ENCODE results near the gene NFX1. TPM values are rescaled to one million over a fixed set of nuclear protein-coding genes. Genes with fewer than 3 reads are reported as not detected.
A peak's percentile ranks its signal among the peaks of the same experiment; 100 is the strongest.

The NFX1 gene
- polyA plus RNA-seq, 3 donors: 4.3 to 26.3 (median 8.1) TPM

GRCh38 chr9:33329117-33329563, 38.8 kb downstream of the NFX1 start:
- intact Hi-C loops (cut with micrococcal nuclease): no loop called here
- no peak overlapping the region for H3K4me3 ChIP-seq (replicated peaks in 1 of 3; ENCODE audit: low read depth in 2 of 3, low read length in 3 of 3)
- no peaks in the 10 kb centered on the region for H4K20me1 ChIP-seq (ENCODE audit: insufficient read depth, low read length)
- no peak overlapping the region for H2AFZ ChIP-seq (ENCODE audit: insufficient read depth, low read depth, low read length, poor library complexity, severe bottlenecking)
- H3K36me3 ChIP-seq (replicated peaks in 1 of 2; ENCODE audit: control insufficient read depth in 1 of 2, insufficient read depth in 2 of 2, low read length in 2 of 2): peaks cover 66 to 90% of the 10 kb centered on the region in 2 donors
- Mint-ChIP-seq H3K27ac (peak overlapping the region in 1 of 7 donors; percentile 79), H3K4me3 (no peak overlapping the region), H3K27me3 (ENCODE audit: low read depth in 3 of 3) (peaks cover 0 to 2% (median 0%) of the 10 kb centered on the region in 3 donors), H3K36me3 (peaks cover 71 to 88% of the 10 kb centered on the region in 2 donors), H3K9me3 (no peaks in the 10 kb centered on the region), H3K4me1 (no peaks in the 10 kb centered on the region)
- H3K9me3 ChIP-seq (replicated peaks in 1 of 2; ENCODE audit: control insufficient read depth in 1 of 2, insufficient read depth in 1 of 2, low read length in 2 of 2): no peaks in the 10 kb centered on the region
- no peaks in the 10 kb centered on the region for H3K79me2 ChIP-seq (ENCODE audit: insufficient read depth, low read length)
- no peak overlapping the region for H3K4me2 ChIP-seq (replicated peaks; ENCODE audit: extremely low read depth, low read length, poor library complexity, severe bottlenecking)
- H3K4me1 ChIP-seq (ENCODE audit: control insufficient read depth in 1 of 2, insufficient read depth in 2 of 2, low read length in 2 of 2): no peaks in the 10 kb centered on the region
- H3K27ac ChIP-seq (ENCODE audit: low read depth in 1 of 2, low read length in 2 of 2): no peak overlapping the region
- no peak for DNase-seq
- H3K27me3 ChIP-seq (ENCODE audit: control insufficient read depth in 2 of 2, insufficient read depth in 2 of 2, low read length in 2 of 2): no peaks in the 10 kb centered on the region
- no peak for TF ChIP-seq CTCF (IDR thresholded peaks at IDR 0.05)
- H3K9ac ChIP-seq (ENCODE audit: insufficient read depth, low read length, poor library complexity, severe bottlenecking): no peak overlapping the region
- WGBS (ENCODE audit: insufficient coverage): 72% methylated on average over 3 of the region's 4 CpGs

GRCh38 chr9:33329979-33330378, 39.7 kb downstream of the NFX1 start:
- intact Hi-C loops (cut with micrococcal nuclease): no loop called here
- WGBS (ENCODE audit: insufficient coverage): 100% methylated on average over 2 of the region's 5 CpGs
- peaks cover 70 to 92% of the 10 kb centered on the region in 2 donors for H3K36me3 ChIP-seq (replicated peaks in 1 of 2; ENCODE audit: control insufficient read depth in 1 of 2, insufficient read depth in 2 of 2, low read length in 2 of 2)
- no peak overlapping the region for H3K4me2 ChIP-seq (replicated peaks; ENCODE audit: extremely low read depth, low read length, poor library complexity, severe bottlenecking)
- H2AFZ ChIP-seq (ENCODE audit: insufficient read depth, low read depth, low read length, poor library complexity, severe bottlenecking): no peak overlapping the region
- H4K20me1 ChIP-seq (ENCODE audit: insufficient read depth, low read length): no peaks in the 10 kb centered on the region
- H3K27ac ChIP-seq (ENCODE audit: low read depth in 1 of 2, low read length in 2 of 2): no peak overlapping the region
- Mint-ChIP-seq H3K4me3 (no peak overlapping the region), H3K27ac (no peak overlapping the region), H3K27me3 (ENCODE audit: low read depth in 3 of 3) (peaks cover 0 to 2% (median 0%) of the 10 kb centered on the region in 3 donors), H3K9me3 (no peaks in the 10 kb centered on the region), H3K4me1 (no peaks in the 10 kb centered on the region), H3K36me3 (peaks cover 70 to 87% of the 10 kb centered on the region in 2 donors)
- H3K27me3 ChIP-seq (ENCODE audit: control insufficient read depth in 2 of 2, insufficient read depth in 2 of 2, low read length in 2 of 2): no peaks in the 10 kb centered on the region
- H3K4me1 ChIP-seq (ENCODE audit: control insufficient read depth in 1 of 2, insufficient read depth in 2 of 2, low read length in 2 of 2): no peaks in the 10 kb centered on the region
- no peak for TF ChIP-seq CTCF (IDR thresholded peaks at IDR 0.05)
- no peaks in the 10 kb centered on the region for H3K79me2 ChIP-seq (ENCODE audit: insufficient read depth, low read length)
- no peak overlapping the region for H3K4me3 ChIP-seq (replicated peaks in 1 of 3; ENCODE audit: low read depth in 2 of 3, low read length in 3 of 3)
- no peaks in the 10 kb centered on the region for H3K9me3 ChIP-seq (replicated peaks in 1 of 2; ENCODE audit: control insufficient read depth in 1 of 2, insufficient read depth in 1 of 2, low read length in 2 of 2)
- no peak overlapping the region for H3K9ac ChIP-seq (ENCODE audit: insufficient read depth, low read length, poor library complexity, severe bottlenecking)
- no peak for DNase-seq

All from CD14-positive monocyte (primary cell).